Stimulated activated CD4-positive, alpha-beta T cell treated with anti-CD3 and anti-CD28 coated beads, TNF-alpha, amount 100 ng/mL, for 1 hour (primary cell): ENCODE measurements around the gene ZGLP1.

Experiments
- DNase-seq, 3 donors: peaks; one replicate each; pipeline ENCODE4 v3.0.0-alpha.2; 2020; ENCODE audit warnings: low read depth in 3 of 3, low spot score in 1 of 3

Gene ZGLP1

DNA sequence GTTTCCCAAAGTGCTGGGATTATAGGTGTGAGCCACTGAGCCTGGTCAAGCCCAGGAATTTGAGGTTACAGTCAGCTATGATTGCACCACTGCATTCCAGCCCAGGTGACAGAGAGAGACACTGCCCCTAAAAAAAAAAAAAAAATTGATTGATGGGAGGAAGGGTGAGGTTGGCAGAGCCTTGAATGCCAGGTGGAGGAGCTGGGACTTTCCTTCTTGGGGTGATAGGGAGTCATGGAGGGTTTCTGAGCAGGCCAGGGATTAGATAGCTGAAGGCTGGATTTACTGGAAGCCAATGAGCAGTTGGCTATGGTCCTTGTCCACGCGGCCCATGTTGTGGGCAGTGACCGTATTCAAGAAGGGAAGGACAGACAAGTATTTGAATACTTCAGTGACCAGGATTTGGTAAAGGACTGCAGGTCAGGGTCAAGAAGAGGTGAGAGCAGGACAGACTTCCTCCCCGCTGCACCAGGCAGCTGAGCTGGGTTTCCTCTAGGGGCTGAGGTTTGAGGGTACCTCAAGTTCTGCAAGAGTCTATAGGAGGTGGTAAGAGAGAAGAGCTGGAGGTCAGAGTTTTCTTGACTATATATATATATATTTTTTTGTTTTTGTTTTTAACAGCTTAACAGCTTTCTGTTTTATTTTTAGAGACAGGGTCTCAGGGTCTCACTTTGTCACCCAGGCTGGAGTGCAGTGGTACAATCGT, 29.7 kb downstream of the ZGLP1 start:
- DNase-seq = no peak

DNA sequence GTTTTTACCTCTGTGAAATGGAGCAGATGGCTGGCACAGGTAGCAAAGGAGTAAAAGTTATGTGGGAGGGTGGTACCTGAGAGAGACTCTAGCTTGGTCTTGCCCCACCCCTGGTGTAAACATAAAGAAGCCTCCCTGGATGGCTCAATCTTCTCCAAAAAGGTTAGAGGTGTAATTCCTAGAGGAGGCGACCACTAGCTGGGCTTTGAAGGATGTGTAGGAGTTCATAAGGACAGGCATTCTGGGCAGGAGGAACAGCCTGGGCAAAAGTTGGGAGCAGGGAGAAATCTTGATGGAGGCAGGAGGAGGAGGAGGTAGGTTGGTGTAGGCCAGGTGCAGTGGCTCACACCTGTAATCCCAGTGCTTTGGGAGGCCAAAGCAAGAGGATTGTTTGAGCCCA, 30.7 kb downstream of the ZGLP1 start:
- no peak for DNase-seq

DNA sequence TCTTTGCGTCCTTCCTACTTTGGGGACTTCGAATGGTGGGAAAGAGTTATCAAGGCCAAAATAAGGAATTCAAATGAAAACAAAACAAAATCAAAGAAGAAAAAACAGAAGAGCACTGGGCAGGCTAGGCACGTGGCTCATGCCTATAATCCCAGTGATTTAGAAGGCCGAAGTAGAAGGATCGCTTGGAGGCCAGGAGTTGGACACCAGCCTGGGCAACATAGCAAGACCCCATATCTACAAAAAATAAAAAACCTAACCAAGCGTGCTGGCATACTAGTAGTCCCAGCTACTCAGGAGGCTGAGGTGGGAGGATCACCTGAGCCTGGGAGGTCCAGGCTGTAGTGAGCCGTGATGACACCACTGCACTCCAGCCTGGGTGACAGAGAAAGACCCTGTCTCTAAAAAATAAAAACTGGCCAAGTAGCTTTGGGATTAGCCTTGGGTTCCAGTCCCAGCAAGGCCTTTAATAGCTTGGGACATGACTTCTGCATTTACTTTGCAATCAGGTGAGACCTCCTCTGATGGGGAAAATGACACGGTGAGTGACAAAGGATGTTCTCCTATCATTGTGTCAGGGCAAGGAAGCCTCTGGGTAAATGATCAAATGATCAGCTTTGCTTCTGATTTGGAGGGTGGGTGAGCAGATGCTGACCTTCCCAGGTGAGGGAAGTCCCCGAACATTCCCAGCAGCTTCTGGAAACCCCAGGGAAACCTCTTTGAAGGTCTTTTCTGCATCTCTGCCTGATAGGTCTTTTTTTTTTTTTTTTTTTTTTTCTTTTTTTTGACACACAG, 31.6 kb downstream of the ZGLP1 start:
- DNase-seq = no peak

DNA sequence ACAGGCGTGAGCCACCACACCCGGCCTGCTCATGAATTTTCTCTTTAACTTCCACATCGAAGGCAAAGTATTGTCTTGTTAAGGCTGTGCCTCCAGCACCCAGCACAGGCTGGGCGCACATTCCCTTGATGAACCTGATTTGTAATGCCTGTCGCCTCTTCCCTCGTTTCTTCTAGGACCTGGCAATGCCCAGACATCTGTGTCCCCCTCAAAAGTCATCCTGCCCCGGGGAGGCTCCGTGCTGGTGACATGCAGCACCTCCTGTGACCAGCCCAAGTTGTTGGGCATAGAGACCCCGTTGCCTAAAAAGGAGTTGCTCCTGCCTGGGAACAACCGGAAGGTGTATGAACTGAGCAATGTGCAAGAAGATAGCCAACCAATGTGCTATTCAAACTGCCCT, 35.0 kb downstream of the ZGLP1 start:
- no peak for DNase-seq

DNA sequence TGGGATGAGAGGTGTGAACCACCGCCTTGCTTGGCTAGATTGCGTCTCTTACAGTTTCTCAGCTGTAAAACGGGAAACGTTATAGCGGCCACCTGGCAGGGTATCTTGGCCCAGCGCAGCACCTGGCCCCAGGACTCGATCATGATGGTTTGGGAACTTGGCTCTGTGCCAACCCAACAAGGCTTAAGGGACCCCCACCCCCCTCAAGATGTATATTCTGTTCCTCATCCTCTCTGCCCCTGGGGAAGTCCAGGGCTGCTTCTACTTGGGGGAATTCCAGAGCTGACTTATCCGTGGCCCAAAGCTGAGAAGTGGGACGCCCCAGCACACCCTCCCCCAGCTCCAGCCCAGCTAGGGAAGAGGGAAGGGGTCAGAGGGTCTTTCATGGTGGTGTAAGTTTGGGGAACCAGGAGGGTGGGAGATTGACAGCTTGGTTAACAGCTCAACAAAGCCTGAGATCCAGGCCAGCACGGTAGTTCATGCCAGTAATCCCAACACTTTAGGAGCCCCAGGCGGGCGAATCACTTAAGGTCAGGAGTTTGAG, 38.0 kb downstream of the ZGLP1 start:
- no peak for DNase-seq

DNA sequence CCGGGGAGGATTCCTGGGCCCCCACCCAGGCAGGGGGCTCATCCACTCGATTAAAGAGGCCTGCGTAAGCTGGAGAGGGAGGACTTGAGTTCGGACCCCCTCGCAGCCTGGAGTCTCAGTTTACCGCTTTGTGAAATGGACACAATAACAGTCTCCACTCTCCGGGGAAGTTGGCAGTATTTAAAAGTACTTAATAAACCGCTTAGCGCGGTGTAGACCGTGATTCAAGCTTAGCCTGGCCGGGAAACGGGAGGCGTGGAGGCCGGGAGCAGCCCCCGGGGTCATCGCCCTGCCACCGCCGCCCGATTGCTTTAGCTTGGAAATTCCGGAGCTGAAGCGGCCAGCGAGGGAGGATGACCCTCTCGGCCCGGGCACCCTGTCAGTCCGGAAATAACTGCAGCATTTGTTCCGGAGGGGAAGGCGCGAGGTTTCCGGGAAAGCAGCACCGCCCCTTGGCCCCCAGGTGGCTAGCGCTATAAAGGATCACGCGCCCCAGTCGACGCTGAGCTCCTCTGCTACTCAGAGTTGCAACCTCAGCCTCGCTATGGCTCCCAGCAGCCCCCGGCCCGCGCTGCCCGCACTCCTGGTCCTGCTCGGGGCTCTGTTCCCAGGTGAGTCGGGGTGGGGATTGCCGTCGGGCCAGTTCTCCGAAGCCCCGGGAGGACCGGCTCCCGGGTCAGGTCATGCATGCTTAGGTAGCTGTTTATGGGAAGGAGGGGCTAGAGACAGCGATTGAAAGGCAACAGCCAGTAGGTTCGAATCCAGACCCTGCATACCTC, 38.8 kb downstream of the ZGLP1 start, which contains the start of gene ICAM1:
TSS of gene ICAM1 (plus strand) at position 505 of the 779 bp plus-strand sequence. CDS start at position 545, 40 bp downstream.
- peak in 1 of 3 donors; percentile 46 for DNase-seq

DNA sequence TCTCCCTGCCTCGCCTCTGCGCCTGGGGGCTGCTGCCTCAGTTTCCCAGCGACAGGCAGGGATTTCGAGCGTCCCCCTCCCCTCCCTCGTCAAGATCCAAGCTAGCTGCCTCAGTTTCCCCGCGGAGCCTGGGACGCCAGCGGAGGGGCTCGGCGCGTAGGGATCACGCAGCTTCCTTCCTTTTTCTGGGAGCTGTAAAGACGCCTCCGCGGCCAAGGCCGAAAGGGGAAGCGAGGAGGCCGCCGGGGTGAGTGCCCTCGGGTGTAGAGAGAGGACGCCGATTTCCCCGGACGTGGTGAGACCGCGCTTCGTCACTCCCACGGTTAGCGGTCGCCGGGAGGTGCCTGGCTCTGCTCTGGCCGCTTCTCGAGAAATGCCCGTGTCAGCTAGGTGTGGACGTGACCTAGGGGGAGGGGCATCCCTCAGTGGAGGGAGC, 39.4 kb downstream of the ZGLP1 start:
- DNase-seq = no peak

DNA sequence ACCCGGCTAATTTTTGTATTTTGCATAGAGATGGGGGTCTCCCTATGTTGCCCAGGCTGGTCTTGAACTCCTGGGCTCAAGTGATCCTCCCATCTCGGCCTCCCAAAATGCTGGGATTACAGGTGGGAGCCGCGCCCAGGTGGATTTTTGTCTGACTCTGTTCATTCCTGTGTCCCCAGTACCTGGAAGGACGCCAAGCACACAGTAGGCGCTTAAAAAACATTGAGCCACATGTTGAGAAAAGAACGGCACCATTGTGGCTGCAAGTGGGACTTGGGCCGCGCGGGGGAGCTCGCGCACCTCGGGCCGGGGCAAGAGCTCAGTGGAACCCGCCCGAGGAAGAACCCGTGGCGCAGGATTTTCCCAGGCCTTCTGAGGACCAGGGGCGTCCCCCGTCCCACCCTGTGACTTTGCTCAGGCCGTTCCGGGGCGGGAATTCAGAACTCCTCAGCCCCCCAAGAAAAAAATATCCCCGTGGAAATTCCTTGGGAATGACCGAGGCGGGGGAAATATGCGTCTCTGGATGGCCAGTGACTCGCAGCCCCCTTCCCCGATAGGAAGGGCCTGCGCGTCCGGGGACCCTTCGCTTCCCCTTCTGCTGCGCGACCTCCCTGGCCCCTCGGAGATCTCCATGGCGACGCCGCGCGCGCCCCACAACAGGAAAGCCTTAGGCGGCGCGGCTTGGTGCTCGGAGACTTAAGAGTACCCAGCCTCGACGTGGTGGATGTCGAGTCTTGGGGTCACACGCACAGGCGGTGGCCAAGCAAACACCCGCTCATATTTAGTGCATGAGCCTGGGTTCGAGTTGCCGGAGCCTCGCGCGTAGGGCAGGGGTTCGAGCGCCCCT, 40.1 kb downstream of the ZGLP1 start:
- DNase-seq = peak; percentile 71 to 89 (median 77)

DNA sequence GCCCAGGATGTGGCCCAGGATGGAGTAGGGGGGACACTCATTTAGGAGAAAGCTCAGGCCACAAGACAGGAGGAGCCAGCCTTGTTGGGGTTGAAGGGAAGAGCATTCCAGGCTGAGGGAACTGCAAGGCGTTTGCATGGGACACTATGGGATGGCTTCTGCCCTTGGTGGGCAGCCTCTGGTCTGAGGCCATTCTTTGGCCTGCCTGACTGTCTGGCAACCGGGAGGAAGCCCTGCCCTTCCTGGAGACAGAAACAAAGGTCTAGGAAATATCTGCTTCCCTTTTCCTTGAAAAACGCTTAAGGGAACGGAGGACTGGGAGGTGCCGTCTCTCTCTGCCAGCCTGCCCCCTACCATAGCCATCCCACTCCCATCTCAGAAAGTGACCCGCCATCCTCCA, 41.5 kb downstream of the ZGLP1 start:
- DNase-seq = no peak

DNA sequence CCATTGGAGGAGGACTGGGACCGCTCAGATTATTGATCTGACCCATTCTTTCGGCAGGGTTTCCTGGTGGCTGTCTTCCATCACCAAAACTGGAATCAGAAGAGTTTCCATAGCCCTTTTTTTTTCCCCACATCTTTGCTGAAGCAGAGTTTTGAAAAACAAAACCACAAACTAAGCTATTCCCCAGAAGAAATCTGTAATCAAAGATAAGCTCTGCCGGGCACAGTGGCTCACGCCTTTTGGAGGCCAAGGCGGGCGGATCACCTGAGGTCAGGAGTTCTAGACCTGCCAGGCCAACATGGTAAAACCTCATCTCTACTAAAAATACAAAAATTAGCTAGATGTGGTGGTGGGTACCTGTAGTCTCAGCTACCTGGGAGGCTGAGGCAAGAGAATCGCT, 42.9 kb downstream of the ZGLP1 start:
- DNase-seq = no peak

DNA sequence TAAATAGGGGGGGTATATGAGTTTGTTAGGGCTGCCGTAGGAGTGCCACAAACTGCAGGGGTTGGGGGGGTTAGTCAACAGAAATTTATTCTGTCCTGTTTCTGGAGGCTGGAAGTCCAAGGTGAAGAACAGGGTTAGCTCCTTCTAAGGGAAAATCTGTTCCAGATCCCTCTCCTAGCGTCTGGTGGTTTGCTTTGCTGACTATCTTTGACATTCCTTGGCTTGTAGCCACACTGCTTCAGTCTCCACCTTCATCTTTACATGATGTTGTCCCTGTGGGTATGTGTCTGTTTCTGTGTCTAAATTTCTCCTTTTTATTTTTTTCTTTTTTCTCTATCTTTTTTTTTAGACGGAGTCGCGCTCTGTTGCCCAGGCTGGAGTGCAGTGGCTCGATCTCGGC, 46.8 kb downstream of the ZGLP1 start:
- DNase-seq = no peak

DNA sequence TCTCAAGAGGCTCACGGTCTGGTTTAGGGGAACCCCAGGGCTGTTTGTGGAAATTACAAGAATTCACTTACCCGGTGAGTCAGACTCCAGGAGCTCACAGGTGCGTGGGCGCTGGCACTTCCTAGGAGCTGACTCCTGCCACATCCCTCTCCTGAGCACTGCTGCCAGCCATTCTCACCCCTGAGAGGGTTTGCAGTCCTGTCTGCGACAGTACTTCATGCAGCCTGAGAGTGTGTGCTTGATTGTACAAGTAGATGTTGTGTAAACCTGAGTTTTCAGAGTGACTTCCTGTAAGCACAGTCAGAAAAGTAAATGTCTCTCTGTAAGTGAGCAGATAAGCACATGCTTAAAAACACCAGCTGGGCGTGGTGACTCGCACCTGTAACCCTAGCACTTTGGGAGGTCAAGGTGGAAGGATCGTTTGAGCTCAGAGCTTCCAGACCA, 49.5 kb downstream of the ZGLP1 start:
- peak in 1 of 3 donors; percentile 39 for DNase-seq

DNA sequence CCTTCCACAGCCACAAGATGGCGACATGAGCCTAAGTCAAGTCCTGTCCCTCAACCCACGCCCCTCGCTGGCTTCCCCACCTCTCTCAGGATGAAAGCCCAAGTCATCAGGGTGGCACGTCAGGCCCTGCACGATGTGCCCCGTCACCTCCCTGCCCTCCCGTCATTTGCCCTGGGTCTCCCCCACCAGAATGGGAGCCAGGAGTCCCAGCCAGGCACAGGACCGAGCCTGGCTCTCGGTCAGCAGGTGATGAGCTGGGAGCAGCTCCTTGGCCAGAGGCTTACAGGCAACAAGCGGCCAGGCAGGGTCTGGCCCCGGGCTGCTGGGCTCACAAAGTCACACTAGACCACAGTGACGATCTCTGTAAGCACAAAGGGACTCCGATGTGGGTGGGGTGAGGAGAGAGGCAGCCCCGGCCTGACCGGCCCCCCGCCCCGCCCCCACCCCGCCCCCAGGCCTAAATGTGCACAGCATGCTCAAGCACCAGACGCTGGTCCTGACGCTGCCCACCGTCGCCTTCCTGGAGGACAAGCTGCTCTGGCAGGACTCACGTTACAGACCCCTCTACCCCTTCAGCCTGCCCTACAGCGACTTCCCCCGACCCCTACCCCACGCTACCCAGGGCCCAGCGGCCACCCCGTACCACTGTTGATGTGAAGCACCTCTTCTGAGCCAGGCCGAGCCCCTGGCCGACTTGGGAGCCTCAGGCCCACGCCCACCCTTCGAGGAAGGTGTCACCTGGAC, 50.3 kb downstream of the ZGLP1 start:
- DNase-seq = peak; percentile 66 to 81 (median 72)

DNA sequence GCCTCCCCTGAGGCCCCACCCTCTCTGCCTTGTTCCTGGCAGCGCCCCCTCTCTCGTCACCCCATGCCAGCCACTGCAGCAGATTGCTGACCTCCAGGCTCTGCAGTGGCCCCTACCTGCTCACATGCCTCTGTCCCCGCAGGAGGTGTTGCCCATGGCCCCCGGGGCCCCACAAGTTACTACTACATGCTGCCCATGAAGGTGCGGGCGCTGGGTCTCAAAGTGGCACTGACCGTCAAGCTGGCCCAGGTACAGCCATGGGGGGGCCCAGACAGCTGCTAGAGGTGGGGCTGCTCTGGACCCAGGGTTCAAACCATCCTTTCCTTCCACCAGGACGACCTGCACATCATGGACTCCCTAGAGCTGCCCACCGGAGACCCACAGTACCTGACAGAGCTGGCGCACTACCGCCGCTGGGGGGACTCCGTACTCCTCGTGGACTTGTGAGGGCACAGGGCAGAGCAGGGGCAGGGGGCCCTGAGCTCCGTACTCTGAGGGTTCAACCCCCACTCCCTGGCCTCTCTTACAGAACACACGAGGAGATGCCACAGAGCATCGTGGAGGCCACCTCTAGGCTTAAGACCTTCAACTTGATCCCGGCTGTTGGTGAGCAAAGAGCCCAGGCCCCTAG, 51.4 kb downstream of the ZGLP1 start:
- no peak for DNase-seq

DNA sequence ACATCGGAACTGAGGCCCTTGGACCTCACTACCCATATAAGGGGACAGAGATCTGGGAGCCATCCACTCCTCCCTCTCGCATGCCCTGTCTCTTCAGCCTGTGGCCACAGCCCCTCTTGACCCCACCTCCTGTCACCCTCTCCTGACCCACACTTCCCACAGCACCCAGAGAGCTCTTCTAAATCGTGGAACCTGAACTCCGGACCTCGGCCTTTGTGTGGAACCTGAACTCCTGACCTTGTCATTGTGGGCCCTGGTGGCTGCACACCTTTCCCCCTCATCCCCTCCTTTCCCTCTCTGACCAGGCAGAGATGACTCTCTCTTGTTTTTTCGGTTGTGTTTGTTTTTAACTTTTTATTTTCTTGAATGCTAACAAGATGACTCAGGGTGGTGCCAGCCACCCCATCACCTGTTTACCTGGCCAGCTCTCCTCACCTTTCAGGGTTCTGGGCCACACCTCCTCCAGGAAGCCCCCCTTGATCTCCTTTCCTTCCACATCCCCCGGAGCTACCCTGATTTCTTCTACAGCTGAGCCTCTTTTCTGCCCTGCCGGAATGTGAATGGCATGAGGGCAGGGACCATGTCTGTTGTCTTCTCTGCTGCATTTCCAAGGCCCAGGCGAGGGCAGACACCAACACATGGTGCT, 52.5 kb downstream of the ZGLP1 start:
- DNase-seq = no peak

DNA sequence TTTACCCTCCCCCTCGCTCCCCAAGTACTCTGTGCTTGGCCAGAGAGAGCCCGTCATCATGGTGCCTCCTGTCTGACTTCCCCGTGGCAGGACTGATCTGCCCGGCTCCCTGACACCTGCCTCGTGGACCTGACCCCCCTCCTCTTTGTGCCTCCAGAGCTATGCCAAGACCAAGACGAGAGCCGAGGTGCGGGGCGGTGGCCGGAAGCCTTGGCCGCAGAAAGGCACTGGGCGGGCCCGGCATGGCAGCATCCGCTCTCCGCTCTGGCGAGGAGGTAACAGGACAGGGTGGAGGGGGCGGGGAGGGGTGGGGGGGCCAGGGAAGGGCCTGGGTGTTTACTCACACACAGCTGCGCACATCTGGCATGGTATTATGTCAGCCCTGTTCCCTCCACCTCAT, 53.1 kb downstream of the ZGLP1 start:
- no peak for DNase-seq

DNA sequence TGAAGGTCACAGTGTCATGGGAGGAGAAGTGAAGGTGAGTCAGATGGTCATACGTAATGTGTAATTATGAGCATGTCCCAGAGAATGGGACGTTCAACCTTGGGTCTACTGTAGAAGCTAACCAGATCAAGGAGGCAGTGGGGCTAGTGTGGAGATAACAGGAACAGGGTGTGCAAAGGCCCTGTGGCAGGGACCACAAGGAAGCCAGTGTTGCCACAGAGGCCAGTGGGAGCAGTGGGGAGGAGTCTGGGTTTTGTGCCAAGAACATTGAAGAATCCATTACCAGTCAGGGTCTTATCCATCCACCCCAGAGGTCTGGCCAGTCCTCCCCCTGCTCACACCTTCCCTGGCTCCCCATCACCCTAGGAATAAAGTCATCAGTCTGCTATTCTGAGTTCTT, 54.3 kb downstream of the ZGLP1 start:
- no peak for DNase-seq
